Lower lobe of right lung (tissue), 2 donors: ENCODE results near the gene PLLP. TPM values are rescaled to one million over a fixed set of nuclear protein-coding genes. Genes with fewer than 3 reads are reported as not detected.

Experiments used
- ATAC-seq, 2 donors: fragments of 200-7000 bp; cut with Tn5 transposase; one replicate each; pipeline ENCODE4 v1.9.1; 2020 to 2022; ENCODE audit warnings: mild to moderate bottlenecking in 2 of 2, moderate library complexity in 2 of 2
- DNase-seq: peaks from one replicate; pipeline ENCODE4 v3.0.0-alpha.2; 2020
- H3K27ac ChIP-seq: fragments of 200-600 bp; one replicate; pipeline ENCODE4 v1.8.0; 2022
- H3K27me3 ChIP-seq: fragments of 200-600 bp; one replicate; pipeline ENCODE4 v1.8.0; 2022; ENCODE audit warnings: low read depth
- H3K36me3 ChIP-seq: fragments of 200-600 bp; one replicate; pipeline ENCODE4 v1.8.0; 2022; ENCODE audit warnings: mild to moderate bottlenecking
- H3K4me1 ChIP-seq: fragments of 200-600 bp; one replicate; pipeline ENCODE4 v1.8.0; 2022
- H3K4me3 ChIP-seq: fragments of 200-600 bp; one replicate; pipeline ENCODE4 v1.8.0; 2022; ENCODE audit warnings: mild to moderate bottlenecking
- H3K9me3 ChIP-seq: fragments of 200-600 bp; one replicate; pipeline ENCODE4 v1.8.0; 2022
- CTCF ChIP-seq: fragments of 200-600 bp; IDR thresholded peaks from one replicate; pipeline ENCODE4 v1.8.0; 2022; ENCODE audit warnings: antibody characterized with exemption, mild to moderate bottlenecking
- intact Hi-C: fragments of 100-400 bp; cut with DNase I; formaldehyde crosslinking; loops from one replicate; pipeline ENCODE4 v1.11.0; 2022
- total RNA-seq: library from RNA; stranded (reverse); fragmentation: NEBNext Ultra II Directional; extraction: Animal tissue kit (Norgen Biotek cat#: 25700); gene quantifications from one replicate; pipeline ENCODE4 v1.2.1, GENCODE V29; 2021
- donor health status: DM: no; HTN: yes; CAD: no; lungs with severe emphysema.

The PLLP gene
- total RNA-seq, 1 donor from 2014 or later: 77.5 TPM

GRCh38 chr16:57260294-57260929, 24.1 kb downstream of the PLLP start:
- intact Hi-C loops: no loop called here
- H3K4me3 ChIP-seq: no peak overlapping the region
- peaks cover 26% of the 10 kb centered on the region for H3K4me1 ChIP-seq
- ATAC-seq (no peak), DNase-seq (peak; percentile 41)
- H3K27me3 ChIP-seq: no peaks in the 10 kb centered on the region
- peaks cover 38% of the 10 kb centered on the region for H3K36me3 ChIP-seq
- H3K9me3 ChIP-seq: no peaks in the 10 kb centered on the region
- H3K27ac ChIP-seq: peak overlapping the region; percentile 62
- TF ChIP-seq CTCF: no peak

- Histone ChIP-seq H3K4me1 (peaks cover 16% of the 10 kb centered on the region), H3K36me3 (peaks cover 52% of the 10 kb centered on the region), H3K4me3 (no peak overlapping the region), H3K27me3 (no peaks in the 10 kb centered on the region), H3K9me3 (no peaks in the 10 kb centered on the region), H3K27ac (peak overlapping the region; percentile 31)
- peak; percentile 19 for DNase-seq
- no peak for TF ChIP-seq CTCF
- ATAC-seq: no peak
- intact Hi-C loops: no loop called here
Observed at GRCh38 chr16:57258910-57259475, 25.5 kb downstream of the PLLP start.

GRCh38 chr16:57258226-57258909, 26.1 kb downstream of the PLLP start:
- Histone ChIP-seq H3K27me3 (no peaks in the 10 kb centered on the region), H3K4me1 (peaks cover 12% of the 10 kb centered on the region), H3K27ac (peak overlapping the region; percentile 31), H3K36me3 (peaks cover 58% of the 10 kb centered on the region), H3K9me3 (no peaks in the 10 kb centered on the region), H3K4me3 (no peak overlapping the region)
- ATAC-seq (no peak), DNase-seq (peak; percentile 36)
- intact Hi-C loops: no loop called here
- no peak for TF ChIP-seq CTCF

GRCh38 chr16:57257455-57258070, 26.9 kb downstream of the PLLP start:
- peaks cover 67% of the 10 kb centered on the region for H3K36me3 ChIP-seq
- no peaks in the 10 kb centered on the region for H3K9me3 ChIP-seq
- no peak for ATAC-seq
- H3K4me3 ChIP-seq: no peak overlapping the region
- no peaks in the 10 kb centered on the region for H3K27me3 ChIP-seq
- no peak for TF ChIP-seq CTCF
- intact Hi-C loops: no loop called here
- no peak overlapping the region for H3K27ac ChIP-seq
- peak; percentile 14 for DNase-seq
- H3K4me1 ChIP-seq: peaks cover 18% of the 10 kb centered on the region

GRCh38 chr16:57256601-57257395, 27.7 kb downstream of the PLLP start:
- H3K4me1 ChIP-seq: peaks cover 24% of the 10 kb centered on the region
- ATAC-seq (no peak), DNase-seq (peak; percentile 14)
- intact Hi-C loops: no loop called here
- H3K27me3 ChIP-seq: no peaks in the 10 kb centered on the region
- H3K4me3 ChIP-seq: no peak overlapping the region
- no peak for TF ChIP-seq CTCF
- no peak overlapping the region for H3K27ac ChIP-seq
- no peaks in the 10 kb centered on the region for H3K9me3 ChIP-seq
- peaks cover 74% of the 10 kb centered on the region for H3K36me3 ChIP-seq
